IPS DF 4.7 (cell line): Measurements from ENCODE around the gene FOXJ1.

Source experiments
- DNase-seq: peaks from one replicate; pipeline ENCODE4 v3.0.0-alpha.2; 2013; ENCODE audit warnings: low spot score; ENCODE audit errors: extremely low read depth

FOXJ1 gene

GRCh38 chr17:76160896-76161528 lies 20.0 kb upstream of the FOXJ1 start:
- no peak for DNase-seq

- DNase-seq: no peak
Measured at GRCh38 chr17:76159157-76159556, 18.1 kb upstream of the FOXJ1 start.

- no peak for DNase-seq
Measured at GRCh38 chr17:76157759-76158158, 16.7 kb upstream of the FOXJ1 start.

DNA sequence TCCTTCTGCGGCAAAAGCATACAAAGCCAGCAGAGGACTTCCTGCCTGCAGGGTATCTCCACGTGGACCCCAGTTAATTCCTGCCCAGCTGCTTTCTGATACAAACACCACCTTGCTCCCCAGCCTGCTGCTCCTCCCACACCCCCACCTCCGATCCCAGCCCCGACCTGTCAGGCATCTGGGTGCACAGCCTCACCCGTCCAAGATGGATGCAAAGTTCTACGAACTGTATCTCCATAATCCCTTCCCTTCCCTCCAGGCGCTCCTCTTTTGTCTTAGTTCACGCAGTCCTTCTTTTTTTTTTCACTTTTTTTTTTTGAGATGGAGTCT lies 15.6 kb upstream of the FOXJ1 start:
- no peak for DNase-seq

DNA sequence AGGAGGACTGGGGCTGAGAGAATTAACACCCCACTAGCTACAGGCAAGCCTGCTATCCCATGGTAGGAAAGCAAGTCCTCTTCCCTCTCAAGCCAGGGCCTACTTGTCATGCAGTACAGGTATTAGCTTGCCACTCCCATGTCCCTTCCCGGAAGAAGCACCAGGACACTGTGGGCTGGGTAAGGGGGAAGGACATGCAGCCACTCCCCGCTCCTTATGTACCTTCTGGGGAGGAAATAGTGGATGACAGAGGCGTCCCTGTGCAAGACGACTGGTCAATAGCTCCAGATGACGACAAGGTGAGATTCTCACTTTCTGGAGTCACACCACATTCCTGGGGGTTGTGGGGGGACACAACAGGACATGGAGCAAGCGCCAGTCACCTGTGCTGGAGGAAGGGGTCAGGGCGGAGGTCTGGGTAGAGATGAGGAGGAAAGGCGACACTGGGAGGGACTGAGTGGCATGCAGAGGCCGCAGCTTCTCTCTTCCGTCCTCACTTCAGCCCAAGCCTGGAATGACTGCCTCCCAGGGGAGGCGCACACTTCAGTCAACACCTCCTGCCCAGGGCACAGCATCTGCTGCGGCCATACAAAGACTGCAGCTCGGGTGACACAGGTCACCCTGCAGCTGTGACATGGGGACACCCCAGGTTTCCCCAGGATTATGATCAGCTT lies 15.1 kb upstream of the FOXJ1 start:
- no peak for DNase-seq

- no peak for DNase-seq
Measured at GRCh38 chr17:76154936-76155845, 14.1 kb upstream of the FOXJ1 start.

DNA sequence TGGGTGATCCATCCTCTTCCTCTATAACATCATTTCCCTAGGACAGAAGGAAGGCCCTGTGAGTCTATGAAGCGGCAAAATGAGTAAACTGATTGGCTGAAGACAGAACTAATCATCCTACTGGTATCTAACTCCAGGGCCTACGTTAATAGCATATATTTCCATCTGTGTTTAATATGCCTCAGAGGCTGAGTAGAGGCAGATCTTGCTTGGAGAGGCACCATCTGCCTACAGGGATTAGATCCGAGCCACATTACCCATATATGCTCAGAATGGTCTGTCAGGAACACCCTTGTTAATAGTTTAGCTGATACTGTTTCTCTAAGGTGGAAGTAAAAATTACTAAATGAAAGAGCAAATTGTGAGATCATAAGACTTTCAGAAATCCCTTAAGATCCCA lies 13.2 kb upstream of the FOXJ1 start:
- DNase-seq: no peak

- DNase-seq: no peak
Measured at GRCh38 chr17:76153640-76154039, 12.6 kb upstream of the FOXJ1 start.

GRCh38 chr17:76153202-76153601 lies 12.2 kb upstream of the FOXJ1 start:
- DNase-seq: no peak

DNA sequence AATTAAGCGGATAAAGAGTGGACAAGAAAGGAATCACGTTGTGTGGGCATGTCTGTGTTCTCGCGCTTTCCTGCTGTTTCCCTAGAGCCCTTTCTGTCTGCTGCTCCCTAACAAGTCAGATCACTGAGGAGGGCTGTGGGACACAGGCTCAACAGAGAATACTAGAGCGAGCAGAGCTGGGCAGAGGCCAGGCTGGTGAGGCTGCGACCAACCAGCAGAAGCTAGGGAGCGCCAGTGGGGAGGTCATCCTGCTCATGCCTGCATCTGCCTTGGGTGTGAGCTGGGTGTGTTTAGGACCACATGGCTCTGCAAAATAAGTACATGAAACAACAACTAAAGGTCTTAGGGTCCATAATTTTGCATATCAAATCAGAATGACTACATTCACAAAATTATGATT lies 11.5 kb upstream of the FOXJ1 start:
- DNase-seq: no peak

GRCh38 chr17:76151896-76152454 lies 10.9 kb upstream of the FOXJ1 start:
- DNase-seq: no peak

DNA sequence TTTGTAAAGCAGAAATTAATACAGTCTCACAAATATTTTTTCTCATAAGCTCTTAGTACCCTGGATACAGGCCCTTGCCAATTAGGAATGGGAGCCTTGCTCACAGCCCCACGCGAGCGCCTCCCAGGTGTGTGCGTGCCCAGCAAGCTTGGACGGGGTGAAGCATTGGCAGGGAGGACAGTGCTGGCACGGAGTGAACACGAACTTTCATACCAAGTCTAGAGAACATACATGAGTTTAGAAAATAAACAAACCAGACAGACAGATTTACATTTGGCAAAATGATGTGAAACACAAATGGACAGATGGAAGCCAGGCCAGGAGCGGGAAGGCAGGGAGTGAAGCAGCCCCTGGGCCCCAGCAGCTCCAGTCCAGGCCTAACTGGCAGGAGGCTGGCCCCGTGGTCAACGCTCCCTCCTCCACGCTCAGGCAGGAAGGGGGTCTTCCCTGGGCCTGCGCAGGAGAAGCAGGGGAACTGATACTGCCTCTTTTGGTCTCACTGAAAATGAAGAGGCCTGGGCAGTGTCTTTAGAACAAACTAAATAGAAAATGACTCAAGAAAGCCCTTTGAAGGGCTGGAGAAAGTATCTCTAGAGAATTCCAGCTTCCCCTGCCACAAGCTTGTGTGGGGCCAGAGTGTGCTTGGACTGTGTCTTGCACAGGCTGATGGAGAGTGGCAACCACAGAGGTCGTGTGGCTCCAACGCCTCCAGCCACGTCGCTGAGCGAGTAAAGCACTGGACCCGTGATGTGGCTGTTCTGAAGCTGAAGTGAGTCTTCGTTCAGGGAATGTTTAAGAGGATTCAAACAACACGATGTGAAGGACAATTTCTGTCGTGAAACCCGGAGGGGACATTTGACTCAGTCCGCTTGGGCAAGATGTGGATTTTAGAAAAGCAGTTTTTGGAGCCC lies 9.9 kb upstream of the FOXJ1 start:
- no peak for DNase-seq

GRCh38 chr17:76149214-76149613 lies 8.2 kb upstream of the FOXJ1 start:
- no peak for DNase-seq

- DNase-seq: no peak
Measured at GRCh38 chr17:76148015-76148326, 6.9 kb upstream of the FOXJ1 start.

GRCh38 chr17:76147211-76148014 lies 6.4 kb upstream of the FOXJ1 start:
- DNase-seq: no peak

DNA sequence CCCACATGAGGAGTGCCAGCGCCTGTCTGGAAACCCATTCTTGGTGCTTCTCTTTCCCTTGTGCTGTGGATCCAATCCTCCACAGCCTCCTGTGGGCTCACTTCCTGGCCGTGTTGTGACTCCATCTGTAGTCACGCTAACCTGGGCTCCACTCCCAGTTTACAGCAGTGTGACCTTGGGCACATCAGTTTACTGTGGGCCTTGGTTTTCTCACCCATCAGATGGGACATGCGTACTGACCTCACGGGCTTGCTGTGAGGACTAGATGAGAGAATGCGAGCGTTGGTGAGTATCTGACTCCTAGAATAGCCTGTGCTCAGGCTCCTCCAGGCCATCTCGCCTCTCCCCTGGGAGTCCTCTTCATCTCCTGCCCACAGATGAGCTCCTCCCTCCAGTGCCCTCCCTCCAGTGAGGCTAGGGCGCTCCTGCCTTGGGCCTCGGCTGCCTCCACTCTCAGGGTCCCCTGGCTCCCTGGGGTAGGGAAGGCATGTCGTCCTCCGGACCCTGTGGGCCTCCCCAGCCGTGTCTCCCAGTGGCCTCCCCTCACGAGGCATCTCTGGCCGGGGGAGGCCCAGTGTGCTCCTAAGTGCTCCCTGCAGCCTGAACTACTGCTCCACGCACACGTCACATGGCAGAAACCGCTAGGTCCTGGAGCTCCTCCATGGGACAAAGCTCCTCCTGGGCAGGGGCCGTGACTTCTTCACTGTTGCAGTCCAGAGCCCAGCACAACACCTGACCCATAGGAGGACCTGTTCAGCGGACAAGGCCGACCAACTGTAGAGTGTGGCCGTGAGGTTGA lies 5.2 kb upstream of the FOXJ1 start:
- no peak for DNase-seq

DNA sequence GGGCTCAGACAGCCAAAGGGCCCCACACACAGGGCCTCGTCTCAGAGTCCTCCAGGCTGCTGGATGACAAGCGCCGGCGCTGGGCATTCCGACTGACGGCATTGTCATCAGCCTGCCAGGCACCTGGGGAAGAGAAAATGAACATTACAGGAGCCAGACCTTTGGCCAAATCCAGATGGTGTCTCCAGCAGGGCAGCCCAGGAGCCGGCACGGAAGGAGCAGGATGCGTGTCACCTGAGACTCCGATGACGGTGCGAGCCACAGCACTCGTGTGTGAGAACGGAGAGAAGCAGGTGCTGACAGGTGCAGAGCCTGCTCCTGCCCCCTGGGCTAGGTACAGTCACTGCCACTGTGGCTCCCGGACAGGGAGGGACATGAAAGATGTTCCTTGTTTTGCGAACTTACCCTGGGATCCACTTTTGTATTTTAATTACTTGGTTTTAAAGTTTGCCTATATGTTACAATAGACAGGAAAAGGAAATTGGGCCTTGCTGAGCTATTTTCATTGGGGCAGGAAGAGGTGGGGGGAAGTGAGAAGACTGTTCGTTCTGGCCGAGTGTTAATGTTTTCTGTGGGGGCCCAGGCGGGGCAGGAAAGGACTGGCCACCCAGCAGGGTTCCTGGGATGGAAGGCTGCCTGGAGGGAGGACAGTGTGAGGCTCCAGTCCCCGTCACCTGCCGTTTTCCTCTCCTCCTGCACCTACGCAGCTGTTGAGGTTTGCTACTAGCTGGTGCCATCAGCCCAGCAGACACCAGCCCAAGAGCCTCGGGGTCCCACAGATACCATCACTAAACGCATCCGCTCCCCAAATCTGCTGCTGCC lies 4.4 kb upstream of the FOXJ1 start:
- no peak for DNase-seq

DNA sequence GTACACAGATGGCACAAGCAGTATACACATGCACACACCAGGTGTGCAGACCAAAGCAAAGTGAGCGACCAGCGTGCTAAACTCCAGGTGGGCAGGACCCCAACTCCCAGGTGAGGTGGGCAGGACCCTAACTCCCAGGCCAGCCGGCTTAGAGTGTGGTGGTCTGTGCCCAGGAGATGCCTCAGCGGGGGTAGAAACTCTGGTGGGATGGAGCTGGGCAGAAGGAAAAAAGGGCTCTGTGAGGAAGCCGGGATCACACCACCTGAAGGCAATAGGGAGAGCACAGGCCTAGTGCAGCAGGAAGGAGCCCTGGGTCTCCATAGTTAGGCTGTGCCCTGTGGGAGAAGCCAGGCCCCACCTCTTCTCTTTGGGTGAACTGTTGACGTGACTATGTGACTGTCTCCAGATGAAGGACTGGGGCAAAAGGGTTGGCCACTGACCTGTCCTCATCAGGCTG lies 1.6 kb upstream of the FOXJ1 start:
- no peak for DNase-seq
